Hepatocyte (in vitro differentiated cells): ENCODE measurements around the gene HCK. TPM values are rescaled to one million over a fixed set of nuclear protein-coding genes. Genes with fewer than 3 reads are reported as not detected.

ENCODE experiments used
- DNase-seq: peaks from one replicate; pipeline ENCODE4 v3.0.0-alpha.2; 2016; ENCODE audit warnings: low spot score
- H2AFZ ChIP-seq: fragments of 200-600 bp; sonication (generic); 2 replicates; pipeline ENCODE4 v1.6.0; 2016; ENCODE audit warnings: antibody characterized with exemption, mild to moderate bottlenecking
- H3K27ac ChIP-seq: fragments of 200-600 bp; sonication (generic); 2 replicates; pipeline ENCODE4 v1.5.1; 2016; ENCODE audit warnings: mild to moderate bottlenecking
- H3K27me3 ChIP-seq: fragments of 200-600 bp; sonication (generic); 2 replicates; pipeline ENCODE4 v1.6.1; 2016
- H3K36me3 ChIP-seq: fragments of 200-600 bp; sonication (generic); replicated peaks from 2 replicates; pipeline ENCODE4 v1.5.1; 2016; ENCODE audit warnings: low read depth; ENCODE audit not compliant: insufficient read depth
- H3K4me1 ChIP-seq: fragments of 200-600 bp; sonication (generic); 2 replicates; pipeline ENCODE4 v1.5.1; 2016; ENCODE audit warnings: mild to moderate bottlenecking, moderate library complexity; ENCODE audit not compliant: insufficient read depth
- H3K4me2 ChIP-seq: fragments of 200-600 bp; sonication (generic); 2 replicates; pipeline ENCODE4 v1.6.0; 2016
- H3K4me3 ChIP-seq: fragments of 200-600 bp; sonication (generic); 2 replicates; pipeline ENCODE4 v1.5.1; 2016; ENCODE audit warnings: mild to moderate bottlenecking
- H3K79me2 ChIP-seq: fragments of 200-600 bp; sonication (generic); 2 replicates; pipeline ENCODE4 v1.6.0; 2017; ENCODE audit warnings: mild to moderate bottlenecking
- H3K9me2 ChIP-seq: fragments of 200-600 bp; sonication (generic); replicated peaks from 2 replicates; pipeline ENCODE4 v1.6.0; 2017; ENCODE audit warnings: mild to moderate bottlenecking; ENCODE audit not compliant: insufficient read depth
- H3K9me3 ChIP-seq: fragments of 200-600 bp; sonication (generic); 2 replicates; pipeline ENCODE4 v1.5.1; 2016; ENCODE audit warnings: low read depth, mild to moderate bottlenecking
- H4K20me1 ChIP-seq: fragments of 200-600 bp; sonication (generic); 2 replicates; pipeline ENCODE4 v1.6.0; 2016; ENCODE audit warnings: mild to moderate bottlenecking; ENCODE audit not compliant: insufficient read depth, poor library complexity, severe bottlenecking
- CTCF ChIP-seq: fragments of 200-600 bp; sonication (generic); IDR thresholded peaks from 2 replicates; pipeline ENCODE4 v1.5.1; 2016; ENCODE audit warnings: antibody characterized with exemption, mild to moderate bottlenecking; ENCODE audit not compliant: poor library complexity
- EZH2 ChIP-seq: fragments of 200-600 bp; sonication (generic); IDR thresholded peaks from 2 replicates; pipeline ENCODE4 v1.6.1; 2016; ENCODE audit warnings: antibody characterized with exemption, mild to moderate bottlenecking, borderline replicate concordance
- EZH2phosphoT487 ChIP-seq: fragments of 200-600 bp; sonication (generic); IDR thresholded peaks from one replicate; pipeline ENCODE4 v1.6.1; 2018; ENCODE audit warnings: antibody characterized with exemption, mild to moderate bottlenecking, low read depth, moderate library complexity; ENCODE audit not compliant: unreplicated experiment, severe bottlenecking
- WGBS: methylation state at CpG from one replicate; pipeline ENCODE4 v1.1.6; 2016; ENCODE audit warnings: low lambda C conversion rate; ENCODE audit errors: missing lambda C conversion rate; 5-methylcytosine and 5-hydroxymethylcytosine counted together
- polyA plus RNA-seq: library from polyadenylated mRNA; unstranded; fragments of >200 nt; fragmentation: Nextera tagmentation; extraction: Ambion mirVana; gene quantifications from 2 replicates; pipeline ENCODE4 v1.2.1, GENCODE V29; 2016
- total RNA-seq: library from RNA; depleted of rRNA; stranded (reverse); fragments of >200 nt; gene quantifications from 2 replicates; pipeline ENCODE4 v1.2.3, GENCODE V29; 2014

The HCK gene
- total and polyA plus RNA-seq, 2 experiments from 2014 or later: 0.54 to 2.2 TPM

- peaks cover 55% of the 10 kb centered on the region for H3K79me2 ChIP-seq
- H3K9me2 ChIP-seq: no peaks in the 10 kb centered on the region
- no peaks in the 10 kb centered on the region for H3K36me3 ChIP-seq
- no peak for TF ChIP-seq CTCF
- H3K4me3 ChIP-seq: peak overlapping the region; percentile 56
- peaks cover 25% of the 10 kb centered on the region for H4K20me1 ChIP-seq
- H3K9me3 ChIP-seq: no peaks in the 10 kb centered on the region
- H3K4me1 ChIP-seq: peaks cover 20% of the 10 kb centered on the region
- peak; percentile 60 for DNase-seq
- no peaks in the 10 kb centered on the region for H3K27me3 ChIP-seq
- H3K4me2 ChIP-seq: peak overlapping the region; percentile 75
- H2AFZ ChIP-seq: peak overlapping the region; percentile 81
- peak overlapping the region; percentile 98 for H3K27ac ChIP-seq
- 7% methylated on average over 8 of the region's 8 CpGs for WGBS
These were observed 58.2 kb downstream of the HCK start for GRCh38 chr20:32110173-32110704.

- Histone ChIP-seq H3K9me2 (no peaks in the 10 kb centered on the region), H4K20me1 (peaks cover 30% of the 10 kb centered on the region), H3K9me3 (no peaks in the 10 kb centered on the region), H3K27me3 (no peaks in the 10 kb centered on the region), H3K36me3 (no peaks in the 10 kb centered on the region), H2AFZ (no peak overlapping the region), H3K4me1 (peaks cover 20% of the 10 kb centered on the region), H3K27ac (peak overlapping the region; percentile 98), H3K4me2 (peak overlapping the region; percentile 75), H3K79me2 (peaks cover 60% of the 10 kb centered on the region), H3K4me3 (peak overlapping the region; percentile 56)
- DNase-seq: no peak
- no peak for TF ChIP-seq EZH2phosphoT487
- TF ChIP-seq EZH2: no peak
- TF ChIP-seq CTCF: no peak
- WGBS: 81% methylated on average over 3 of the region's 3 CpGs
These were observed 58.7 kb downstream of the HCK start for GRCh38 chr20:32110727-32111126.

- TF ChIP-seq EZH2phosphoT487: no peak
- TF ChIP-seq CTCF: no peak
- H4K20me1 ChIP-seq: peaks cover 35% of the 10 kb centered on the region
- no peaks in the 10 kb centered on the region for H3K9me2 ChIP-seq
- no peaks in the 10 kb centered on the region for H3K9me3 ChIP-seq
- H3K27ac ChIP-seq: peak overlapping the region; percentile 98
- WGBS: 81% methylated on average over 3 of the region's 3 CpGs
- H3K27me3 ChIP-seq: no peaks in the 10 kb centered on the region
- peaks cover 20% of the 10 kb centered on the region for H3K4me1 ChIP-seq
- no peak overlapping the region for H2AFZ ChIP-seq
- H3K4me2 ChIP-seq: peak overlapping the region; percentile 75
- H3K4me3 ChIP-seq: peak overlapping the region; percentile 56
- no peak for DNase-seq
- peaks cover 65% of the 10 kb centered on the region for H3K79me2 ChIP-seq
- no peaks in the 10 kb centered on the region for H3K36me3 ChIP-seq
These were observed 59.2 kb downstream of the HCK start for GRCh38 chr20:32111156-32111686.
